ENCODE measurements around the gene JAML. TPM values are rescaled to one million over a fixed set of nuclear protein-coding genes. Genes with fewer than 3 reads are reported as not detected.

Gene JAML
- total RNA-seq, 1 donor from 2014 or later, result 17.2 TPM

- TF ChIP-seq POLR2A (IDR thresholded peaks at IDR 0.05) (no peak), POLR2AphosphoS5 (IDR thresholded peaks at IDR 0.05; ENCODE audit: insufficient read depth in 1 of 2, low read depth in 1 of 2) (no peak), CTCF (IDR thresholded peaks at IDR 0.05) (no peak)
- intact Hi-C loops (cut with DNase I), result no loop called here
- no peaks in the 10 kb centered on the region for H3K4me1 ChIP-seq
- peaks cover 0 to 7% of the 10 kb centered on the region in 2 donors for H3K36me3 ChIP-seq
- no peak for DNase-seq (ENCODE audit: extremely low spot score in 2 of 2)
- no peaks in the 10 kb centered on the region for H3K9me3 ChIP-seq
- no peak overlapping the region for H3K27ac ChIP-seq
- no peaks in the 10 kb centered on the region for H3K27me3 ChIP-seq
- H3K4me3 ChIP-seq, result no peak overlapping the region
Measured at GRCh38 chr11:118258410-118258809, 33.6 kb upstream of the JAML start.

GRCh38 chr11:118252688-118253087 is 27.9 kb upstream of the JAML start:
- Histone ChIP-seq H3K27me3 (no peaks in the 10 kb centered on the region), H3K27ac (peak overlapping the region; percentile 78), H3K9me3 (no peaks in the 10 kb centered on the region), H3K36me3 (no peaks in the 10 kb centered on the region), H3K4me3 (peak overlapping the region; percentile 58 to 67), H3K4me1 (peaks cover 8% of the 10 kb centered on the region)
- no peak for TF ChIP-seq POLR2A (IDR thresholded peaks at IDR 0.05)
- TF ChIP-seq POLR2AphosphoS5 (IDR thresholded peaks at IDR 0.05; ENCODE audit: insufficient read depth in 1 of 2, low read depth in 1 of 2), result no peak
- TF ChIP-seq CTCF (IDR thresholded peaks at IDR 0.05), result no peak
- intact Hi-C loops (cut with DNase I), result no loop called here
- no peak for DNase-seq (ENCODE audit: extremely low spot score in 2 of 2)

- Histone ChIP-seq H3K9me3 (no peaks in the 10 kb centered on the region), H3K4me1 (peaks cover 8% of the 10 kb centered on the region), H3K36me3 (no peaks in the 10 kb centered on the region), H3K4me3 (peak within 1 kb of the TSS; percentile 58 to 67), H3K27me3 (no peaks in the 10 kb centered on the region), H3K27ac (peak within 1 kb of the TSS; percentile 78)
- no peak for DNase-seq (ENCODE audit: extremely low spot score in 2 of 2)
- peak; percentile 75 to 86 for TF ChIP-seq POLR2AphosphoS5 (IDR thresholded peaks at IDR 0.05; ENCODE audit: insufficient read depth in 1 of 2, low read depth in 1 of 2)
- TF ChIP-seq CTCF (IDR thresholded peaks at IDR 0.05), result no peak
- TF ChIP-seq POLR2A (IDR thresholded peaks at IDR 0.05), result peak in 1 of 2 donors; percentile 36
- intact Hi-C loops (cut with DNase I), result no loop called here
Measured at GRCh38 chr11:118251858-118252652, 27.2 kb upstream of the JAML start, which contains the start of gene MPZL3. Gene MPZL3, minus strand, starts transcription at chr11:118252365. Its CDS starts 71 bp downstream, at chr11:118252294.

- H3K27ac ChIP-seq, result peak overlapping the region; percentile 59
- peaks cover 10% of the 10 kb centered on the region for H3K4me1 ChIP-seq
- intact Hi-C loops (cut with DNase I), result no loop called here
- no peaks in the 10 kb centered on the region for H3K36me3 ChIP-seq
- TF ChIP-seq CTCF (IDR thresholded peaks at IDR 0.05), result no peak
- TF ChIP-seq POLR2A (IDR thresholded peaks at IDR 0.05), result no peak
- no peak for TF ChIP-seq POLR2AphosphoS5 (IDR thresholded peaks at IDR 0.05; ENCODE audit: insufficient read depth in 1 of 2, low read depth in 1 of 2)
- no peaks in the 10 kb centered on the region for H3K9me3 ChIP-seq
- H3K27me3 ChIP-seq, result no peaks in the 10 kb centered on the region
- no peak overlapping the region for H3K4me3 ChIP-seq
- no peak for DNase-seq (ENCODE audit: extremely low spot score in 2 of 2)
Measured at GRCh38 chr11:118247041-118247440, 22.2 kb upstream of the JAML start.

- DNase-seq (ENCODE audit: extremely low spot score in 2 of 2), result no peak
- TF ChIP-seq POLR2AphosphoS5 (IDR thresholded peaks at IDR 0.05; ENCODE audit: insufficient read depth in 1 of 2, low read depth in 1 of 2), result no peak
- Histone ChIP-seq H3K27me3 (no peaks in the 10 kb centered on the region), H3K4me3 (no peak overlapping the region), H3K4me1 (peaks cover 18% of the 10 kb centered on the region), H3K27ac (no peak overlapping the region), H3K9me3 (no peaks in the 10 kb centered on the region), H3K36me3 (no peaks in the 10 kb centered on the region)
- intact Hi-C loops (cut with DNase I), result no loop called here
Measured at GRCh38 chr11:118245936-118246562, 21.2 kb upstream of the JAML start.

All from vagina (tissue), 2 donors.